ENCODE results near the gene PDCD7. TPM values are rescaled to one million over a fixed set of nuclear protein-coding genes. Genes with fewer than 3 reads are reported as not detected.
"Not testable (repeated sequence)": the region's sequence is repeated elsewhere in the genome, so short reads cannot be mapped to it uniquely, and the experiment has no call there.

PDCD7 gene
- total RNA-seq, 2 donors from 2014 or later = 20.7 to 21.2 TPM

DNA sequence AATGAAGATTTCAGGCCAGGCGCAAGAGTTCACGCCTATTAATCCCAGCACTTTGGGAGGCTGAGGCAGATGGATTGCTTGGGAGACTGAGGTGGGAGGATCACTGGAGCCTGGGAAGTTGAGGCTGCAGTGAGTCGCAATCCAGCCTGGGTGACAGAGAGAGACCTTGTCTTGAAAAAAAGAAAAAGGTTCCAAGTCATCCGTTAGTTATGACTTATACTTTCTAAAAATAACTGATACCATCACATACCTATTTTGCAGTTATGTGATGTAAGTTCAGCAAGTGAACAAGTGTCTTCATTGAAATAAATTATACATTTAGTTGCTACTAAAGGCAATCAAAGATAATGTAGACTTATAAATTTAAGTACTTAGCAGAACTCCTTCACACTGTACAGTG lies 29.4 kb upstream of the PDCD7 start:
- Histone ChIP-seq H3K27ac (no peak overlapping the region), H3K27me3 (no peaks in the 10 kb centered on the region), H3K4me1 (no peaks in the 10 kb centered on the region), H3K9me3 (no peaks in the 10 kb centered on the region), H3K9ac (ENCODE audit: low read depth in 2 of 2, low read length in 2 of 2) (no peak overlapping the region), H3K36me3 (no peaks in the 10 kb centered on the region), H3K4me3 (no peak overlapping the region)
- TF ChIP-seq, protein P1, sequence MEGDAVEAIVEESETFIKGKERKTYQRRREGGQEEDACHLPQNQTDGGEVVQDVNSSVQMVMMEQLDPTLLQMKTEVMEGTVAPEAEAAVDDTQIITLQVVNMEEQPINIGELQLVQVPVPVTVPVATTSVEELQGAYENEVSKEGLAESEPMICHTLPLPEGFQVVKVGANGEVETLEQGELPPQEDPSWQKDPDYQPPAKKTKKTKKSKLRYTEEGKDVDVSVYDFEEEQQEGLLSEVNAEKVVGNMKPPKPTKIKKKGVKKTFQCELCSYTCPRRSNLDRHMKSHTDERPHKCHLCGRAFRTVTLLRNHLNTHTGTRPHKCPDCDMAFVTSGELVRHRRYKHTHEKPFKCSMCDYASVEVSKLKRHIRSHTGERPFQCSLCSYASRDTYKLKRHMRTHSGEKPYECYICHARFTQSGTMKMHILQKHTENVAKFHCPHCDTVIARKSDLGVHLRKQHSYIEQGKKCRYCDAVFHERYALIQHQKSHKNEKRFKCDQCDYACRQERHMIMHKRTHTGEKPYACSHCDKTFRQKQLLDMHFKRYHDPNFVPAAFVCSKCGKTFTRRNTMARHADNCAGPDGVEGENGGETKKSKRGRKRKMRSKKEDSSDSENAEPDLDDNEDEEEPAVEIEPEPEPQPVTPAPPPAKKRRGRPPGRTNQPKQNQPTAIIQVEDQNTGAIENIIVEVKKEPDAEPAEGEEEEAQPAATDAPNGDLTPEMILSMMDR (IDR thresholded peaks at IDR 0.05) = no peak
- no peak for DNase-seq
- intact Hi-C loops (cut with DNase I) = no loop called here

- TF ChIP-seq, protein P1 (IDR thresholded peaks at IDR 0.05) = no peak
- DNase-seq = no peak
- intact Hi-C loops (cut with DNase I) = loop anchor here (10.0 kb wide), 1 partner anchor 308 kb away; no protein-coding TSS in a partner anchor
- Histone ChIP-seq H3K4me1 (no peaks in the 10 kb centered on the region), H3K27ac (no peak overlapping the region), H3K9ac (ENCODE audit: low read depth in 2 of 2, low read length in 2 of 2) (no peak overlapping the region), H3K27me3 (no peaks in the 10 kb centered on the region), H3K9me3 (no peaks in the 10 kb centered on the region), H3K36me3 (peaks cover 10% of the 10 kb centered on the region), H3K4me3 (no peak overlapping the region)
Observed at GRCh38 chr15:65156692-65157091, 23.1 kb upstream of the PDCD7 start.

DNA sequence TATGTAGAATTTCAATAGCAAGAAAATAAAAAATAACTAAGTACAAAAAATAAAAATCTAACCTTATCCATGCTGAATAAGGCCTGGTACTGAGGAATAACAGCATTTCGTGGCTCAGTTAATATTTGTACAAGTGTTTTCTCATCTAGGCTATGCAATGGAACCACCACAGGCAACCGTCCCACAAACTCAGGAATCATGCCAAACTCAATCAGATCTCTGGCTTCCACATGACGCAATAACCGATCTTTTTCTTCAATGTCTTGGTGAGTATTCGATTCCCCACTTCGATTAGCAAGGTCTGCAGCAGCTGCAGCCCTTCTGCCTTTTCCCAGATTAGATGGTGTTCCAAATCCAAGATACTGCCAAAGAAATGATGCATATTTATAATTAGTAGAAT lies 21.1 kb upstream of the PDCD7 start:
- H3K4me1 ChIP-seq = no peaks in the 10 kb centered on the region
- H3K36me3 ChIP-seq = peaks cover 10% of the 10 kb centered on the region
- intact Hi-C loops (cut with DNase I) = loop anchor here (10.0 kb wide), 1 partner anchor 310 kb away; no protein-coding TSS in a partner anchor
- H3K27me3 ChIP-seq = no peaks in the 10 kb centered on the region
- H3K9me3 ChIP-seq = no peaks in the 10 kb centered on the region
- no peak for DNase-seq
- no peak overlapping the region for H3K9ac ChIP-seq (ENCODE audit: low read depth in 2 of 2, low read length in 2 of 2)
- no peak overlapping the region for H3K4me3 ChIP-seq
- no peak overlapping the region for H3K27ac ChIP-seq
- TF ChIP-seq, protein P1 (IDR thresholded peaks at IDR 0.05) = no peak

GRCh38 chr15:65147902-65148301 lies 14.3 kb upstream of the PDCD7 start:
- Histone ChIP-seq H3K4me1 (no peaks in the 10 kb centered on the region), H3K4me3 (no peak overlapping the region), H3K27me3 (no peaks in the 10 kb centered on the region), H3K9me3 (no peaks in the 10 kb centered on the region), H3K9ac (ENCODE audit: low read depth in 2 of 2, low read length in 2 of 2) (no peak overlapping the region), H3K36me3 (peaks cover 5% of the 10 kb centered on the region), H3K27ac (no peak overlapping the region)
- intact Hi-C loops (cut with DNase I) = no loop called here
- no peak for DNase-seq
- TF ChIP-seq, protein P1 (IDR thresholded peaks at IDR 0.05) = no peak

- H3K36me3 ChIP-seq = peaks cover 5% of the 10 kb centered on the region
- TF ChIP-seq, protein P1 (IDR thresholded peaks at IDR 0.05) = no peak
- H3K4me3 ChIP-seq = no peak overlapping the region
- no peaks in the 10 kb centered on the region for H3K9me3 ChIP-seq
- intact Hi-C loops (cut with DNase I) = no loop called here
- no peaks in the 10 kb centered on the region for H3K4me1 ChIP-seq
- no peaks in the 10 kb centered on the region for H3K27me3 ChIP-seq
- DNase-seq = no peak
- H3K27ac ChIP-seq = no peak overlapping the region
- no peak overlapping the region for H3K9ac ChIP-seq (ENCODE audit: low read depth in 2 of 2, low read length in 2 of 2)
Observed at GRCh38 chr15:65146438-65146837, 12.8 kb upstream of the PDCD7 start.

GRCh38 chr15:65138631-65139030 lies 5.0 kb upstream of the PDCD7 start:
- H3K4me1 ChIP-seq; intact Hi-C loops (cut with DNase I); H3K27me3 ChIP-seq; H3K9ac ChIP-seq (ENCODE audit: low read depth in 2 of 2, low read length in 2 of 2); H3K4me3 ChIP-seq; H3K36me3 ChIP-seq; H3K9me3 ChIP-seq; H3K27ac ChIP-seq; DNase-seq: not testable (repeated sequence)

GRCh38 chr15:65137893-65138292 lies 4.3 kb upstream of the PDCD7 start:
- H3K9me3 ChIP-seq; H3K9ac ChIP-seq (ENCODE audit: low read depth in 2 of 2, low read length in 2 of 2); DNase-seq; H3K4me1 ChIP-seq; H3K36me3 ChIP-seq; intact Hi-C loops (cut with DNase I); H3K27me3 ChIP-seq; H3K27ac ChIP-seq; H3K4me3 ChIP-seq: not testable (repeated sequence)

GRCh38 chr15:65137089-65137488 lies 3.5 kb upstream of the PDCD7 start:
- intact Hi-C loops (cut with DNase I); H3K27me3 ChIP-seq; H3K4me1 ChIP-seq; DNase-seq; H3K4me3 ChIP-seq; H3K36me3 ChIP-seq; H3K9me3 ChIP-seq; H3K27ac ChIP-seq; H3K9ac ChIP-seq (ENCODE audit: low read depth in 2 of 2, low read length in 2 of 2): not testable (repeated sequence)
